Left ventricle myocardium inferior (tissue), 1 donor: ENCODE data around the gene DIAPH3. TPM values are rescaled to one million over a fixed set of nuclear protein-coding genes. Genes with fewer than 3 reads are reported as not detected.

Experiments
- DNase-seq: peaks from one replicate; pipeline ENCODE4 v3.0.0-alpha.2; 2020
- H3K27ac ChIP-seq: fragments of 200-600 bp; replicated peaks from 2 replicates; pipeline ENCODE4 v1.8.0; 2021
- H3K27me3 ChIP-seq: fragments of 200-600 bp; 2 replicates; pipeline ENCODE4 v1.8.0; 2021; ENCODE audit warnings: low read depth
- H3K36me3 ChIP-seq: fragments of 200-600 bp; 2 replicates; pipeline ENCODE4 v1.8.0; 2021
- H3K4me1 ChIP-seq: fragments of 200-600 bp; 2 replicates; pipeline ENCODE4 v1.8.0; 2021
- H3K4me3 ChIP-seq: fragments of 200-600 bp; 2 replicates; pipeline ENCODE4 v1.8.0; 2021; ENCODE audit warnings: mild to moderate bottlenecking, moderate library complexity
- H3K9me3 ChIP-seq: fragments of 200-600 bp; replicated peaks from 2 replicates; pipeline ENCODE4 v1.8.0; 2021
- intact Hi-C: fragments of 100-400 bp; cut with micrococcal nuclease; formaldehyde crosslinking; loops from one replicate; pipeline ENCODE4 v1.11.0; 2022
- total RNA-seq: library from RNA; stranded (reverse); fragmentation: NEBNext Ultra II Directional; extraction: Animal tissue kit (Norgen Biotek cat#: 25700); gene quantifications from one replicate; pipeline ENCODE4 v1.2.1, GENCODE V29; 2021
- TF ChIP-seq, protein P1 (sequence below): fragments of 200-600 bp; IDR thresholded peaks from 2 replicates; pipeline ENCODE4 v1.8.0; 2021; ENCODE audit warnings: antibody characterized with exemption, mild to moderate bottlenecking, borderline replicate concordance
- donor health status: DM: no; HTN: yes; CAD: no; lungs with severe emphysema.

Gene DIAPH3
- total RNA-seq, 1 donor from 2014 or later = 0.25 TPM

DNA sequence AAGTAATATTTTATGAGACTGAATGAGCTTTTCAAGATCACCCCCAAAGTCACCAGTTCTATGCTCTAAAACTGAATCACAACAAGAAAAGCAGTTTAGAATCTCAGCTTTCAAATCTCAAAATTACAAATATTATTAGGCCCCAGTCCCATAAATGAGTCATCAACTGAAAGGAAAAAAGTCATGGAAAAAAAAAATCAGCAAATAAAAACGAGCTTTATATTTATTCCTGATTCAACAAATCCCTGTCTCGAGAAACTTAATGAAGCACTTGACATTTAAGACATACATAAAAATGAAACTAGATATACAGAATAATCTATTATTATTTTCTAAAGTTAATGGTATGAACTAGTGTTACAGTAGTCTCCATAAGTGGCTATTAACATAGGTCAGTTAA lies 203.0 kb downstream of the DIAPH3 start:
- peaks cover 8% of the 10 kb centered on the region for H3K9me3 ChIP-seq
- H3K27me3 ChIP-seq = no peaks in the 10 kb centered on the region
- H3K4me3 ChIP-seq = no peak overlapping the region
- H3K4me1 ChIP-seq = no peaks in the 10 kb centered on the region
- intact Hi-C loops = no loop called here
- no peak overlapping the region for H3K27ac ChIP-seq
- DNase-seq = no peak
- H3K36me3 ChIP-seq = no peaks in the 10 kb centered on the region
- TF ChIP-seq, protein P1, sequence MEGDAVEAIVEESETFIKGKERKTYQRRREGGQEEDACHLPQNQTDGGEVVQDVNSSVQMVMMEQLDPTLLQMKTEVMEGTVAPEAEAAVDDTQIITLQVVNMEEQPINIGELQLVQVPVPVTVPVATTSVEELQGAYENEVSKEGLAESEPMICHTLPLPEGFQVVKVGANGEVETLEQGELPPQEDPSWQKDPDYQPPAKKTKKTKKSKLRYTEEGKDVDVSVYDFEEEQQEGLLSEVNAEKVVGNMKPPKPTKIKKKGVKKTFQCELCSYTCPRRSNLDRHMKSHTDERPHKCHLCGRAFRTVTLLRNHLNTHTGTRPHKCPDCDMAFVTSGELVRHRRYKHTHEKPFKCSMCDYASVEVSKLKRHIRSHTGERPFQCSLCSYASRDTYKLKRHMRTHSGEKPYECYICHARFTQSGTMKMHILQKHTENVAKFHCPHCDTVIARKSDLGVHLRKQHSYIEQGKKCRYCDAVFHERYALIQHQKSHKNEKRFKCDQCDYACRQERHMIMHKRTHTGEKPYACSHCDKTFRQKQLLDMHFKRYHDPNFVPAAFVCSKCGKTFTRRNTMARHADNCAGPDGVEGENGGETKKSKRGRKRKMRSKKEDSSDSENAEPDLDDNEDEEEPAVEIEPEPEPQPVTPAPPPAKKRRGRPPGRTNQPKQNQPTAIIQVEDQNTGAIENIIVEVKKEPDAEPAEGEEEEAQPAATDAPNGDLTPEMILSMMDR = no peak

DNA sequence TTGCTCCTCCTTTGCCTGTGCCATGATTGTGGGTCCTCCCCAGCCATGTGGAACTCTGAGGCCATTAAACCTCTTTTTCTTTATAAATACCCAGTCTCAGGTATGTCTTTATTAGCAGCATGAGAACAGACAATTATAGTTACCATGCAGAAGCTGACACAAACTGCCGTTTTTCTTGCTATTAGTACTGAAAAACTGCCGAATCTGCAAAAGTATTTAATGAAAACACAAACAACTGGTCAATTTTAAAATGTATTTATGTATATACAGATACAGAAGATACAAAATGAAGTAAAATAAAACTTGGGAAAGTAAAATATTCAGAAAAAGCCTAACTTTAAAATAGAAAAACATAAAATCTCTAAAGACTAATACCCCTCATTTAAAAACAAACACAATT lies 206.3 kb downstream of the DIAPH3 start:
- no peaks in the 10 kb centered on the region for H3K27me3 ChIP-seq
- H3K4me1 ChIP-seq = no peaks in the 10 kb centered on the region
- H3K27ac ChIP-seq = no peak overlapping the region
- H3K9me3 ChIP-seq = peaks cover 19% of the 10 kb centered on the region
- no peak for DNase-seq
- TF ChIP-seq, protein P1 = no peak
- intact Hi-C loops = no loop called here
- no peak overlapping the region for H3K4me3 ChIP-seq
- no peaks in the 10 kb centered on the region for H3K36me3 ChIP-seq

DNA sequence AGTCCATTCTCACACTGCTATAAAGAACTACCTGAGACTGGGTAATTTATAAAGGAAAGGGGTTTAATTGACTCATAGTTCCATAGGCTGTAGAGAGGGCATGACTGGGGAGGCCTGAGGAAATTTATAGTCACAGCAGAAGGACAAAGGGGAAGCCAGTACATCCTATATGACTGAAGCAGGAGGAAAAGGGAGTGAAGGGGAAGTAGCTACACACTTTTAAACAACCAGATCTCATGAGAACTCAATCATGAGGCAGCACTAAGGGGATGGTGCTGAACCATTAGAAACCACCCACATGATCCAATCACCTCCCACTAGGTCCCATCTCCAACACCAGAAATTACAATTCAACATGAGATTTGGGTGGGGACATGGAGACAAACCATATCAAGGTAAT lies 209.1 kb downstream of the DIAPH3 start:
- intact Hi-C loops = no loop called here
- H3K4me1 ChIP-seq = no peaks in the 10 kb centered on the region
- TF ChIP-seq, protein P1 = no peak
- H3K27ac ChIP-seq = no peak overlapping the region
- no peak for DNase-seq
- H3K9me3 ChIP-seq = peaks cover 19% of the 10 kb centered on the region
- H3K4me3 ChIP-seq = no peak overlapping the region
- H3K36me3 ChIP-seq = no peaks in the 10 kb centered on the region
- H3K27me3 ChIP-seq = no peaks in the 10 kb centered on the region

DNA sequence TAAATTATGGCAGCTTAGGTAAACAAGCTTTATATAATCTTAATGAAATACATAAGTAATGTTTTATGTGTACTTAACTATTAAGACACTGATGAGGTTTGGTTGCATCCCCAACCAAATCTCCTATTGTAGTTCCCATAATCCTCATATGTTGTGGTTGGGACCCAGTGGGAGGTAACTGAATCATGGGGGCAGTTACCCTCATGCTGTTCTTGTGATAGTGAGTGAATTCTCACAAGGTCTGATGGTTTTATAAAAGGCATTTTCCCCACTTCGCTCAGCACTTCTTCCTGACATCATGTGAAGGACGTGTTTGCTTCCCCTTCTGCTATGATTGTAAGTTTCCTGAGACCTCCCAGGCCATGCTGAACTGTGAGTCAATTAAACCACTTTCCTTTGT lies 212.7 kb downstream of the DIAPH3 start:
- no peak overlapping the region for H3K4me3 ChIP-seq
- H3K36me3 ChIP-seq = no peaks in the 10 kb centered on the region
- H3K27ac ChIP-seq = no peak overlapping the region
- peaks cover 14% of the 10 kb centered on the region for H3K9me3 ChIP-seq
- intact Hi-C loops = no loop called here
- DNase-seq = no peak
- H3K4me1 ChIP-seq = no peaks in the 10 kb centered on the region
- TF ChIP-seq, protein P1 = no peak
- H3K27me3 ChIP-seq = no peaks in the 10 kb centered on the region

DNA sequence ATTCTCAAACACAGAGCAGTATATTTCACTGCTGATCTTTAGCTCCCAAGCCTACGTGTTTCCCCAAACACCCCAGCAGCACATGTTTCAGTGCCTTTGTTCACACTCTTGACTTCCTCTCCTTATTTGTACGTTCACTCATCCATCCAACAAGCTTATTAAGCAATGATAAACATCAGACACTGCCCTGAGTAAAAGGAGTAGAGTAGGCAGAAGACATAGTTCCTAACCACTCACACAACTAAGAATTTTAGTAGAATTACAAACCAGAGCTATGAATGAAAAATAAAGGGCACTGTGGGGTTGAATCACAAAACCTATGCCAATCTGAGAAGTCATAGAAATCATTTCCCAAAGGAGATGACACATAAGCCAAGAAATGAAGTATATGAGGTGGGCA lies 213.5 kb downstream of the DIAPH3 start:
- H3K4me3 ChIP-seq = no peak overlapping the region
- DNase-seq = no peak
- TF ChIP-seq, protein P1 = no peak
- H3K27ac ChIP-seq = no peak overlapping the region
- no peaks in the 10 kb centered on the region for H3K27me3 ChIP-seq
- intact Hi-C loops = no loop called here
- H3K9me3 ChIP-seq = peaks cover 7% of the 10 kb centered on the region
- H3K36me3 ChIP-seq = no peaks in the 10 kb centered on the region
- H3K4me1 ChIP-seq = no peaks in the 10 kb centered on the region

DNA sequence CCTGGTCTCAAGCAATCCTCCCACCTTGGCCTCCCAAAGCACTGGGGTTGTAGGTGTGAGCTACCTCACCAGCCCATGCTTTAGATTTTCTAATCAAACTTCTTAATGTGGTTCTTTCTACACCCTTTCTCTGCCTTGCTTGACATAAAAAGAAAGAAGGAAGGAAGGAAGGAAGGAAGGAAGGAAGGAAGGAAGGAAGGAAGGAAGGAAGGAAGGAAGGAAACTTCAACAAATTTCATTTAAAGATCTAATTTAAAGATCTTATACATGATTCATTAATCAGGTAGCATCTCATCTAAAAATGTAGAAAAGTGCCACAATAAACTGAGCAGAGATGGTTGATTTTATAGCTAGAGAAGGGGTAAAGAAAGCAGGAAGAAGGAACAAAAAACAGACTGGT lies 215.0 kb downstream of the DIAPH3 start:
- Histone ChIP-seq H3K9me3 (no peaks in the 10 kb centered on the region), H3K4me1 (no peaks in the 10 kb centered on the region), H3K36me3 (no peaks in the 10 kb centered on the region), H3K4me3 (no peak overlapping the region), H3K27ac (no peak overlapping the region), H3K27me3 (no peaks in the 10 kb centered on the region)
- DNase-seq = no peak
- intact Hi-C loops = no loop called here
- TF ChIP-seq, protein P1 = no peak
